ENCODE data around the gene PHTF1.

GRCh38 chr1:113797472-113797871, 38.2 kb upstream of the PHTF1 start:
- TF ChIP-seq CTCF (IDR thresholded peaks at IDR 0.05) (no peak), ZFX (IDR thresholded peaks at IDR 0.05; ENCODE audit: borderline replicate concordance) (no peak)

Data from 22Rv1 (cell line).